HG03378 (cell line): ENCODE data around the gene EPN1.
"Not testable (repeated sequence)": the region's sequence is repeated elsewhere in the genome, so short reads cannot be mapped to it uniquely, and the experiment has no call there.

ENCODE experiments used
- ATAC-seq: cut with Tn5 transposase; IDR thresholded peaks from one replicate; pipeline ENCODE4 v1.9.1; 2021; ENCODE audit warnings: mild to moderate bottlenecking, moderate library complexity; ENCODE audit not compliant: unreplicated experiment

Gene EPN1

GRCh38 chr19:55716531-55716930 is 41.5 kb downstream of the EPN1 start:
- no peak for ATAC-seq

GRCh38 chr19:55717251-55717650 is 42.2 kb downstream of the EPN1 start:
- ATAC-seq: no peak

DNA sequence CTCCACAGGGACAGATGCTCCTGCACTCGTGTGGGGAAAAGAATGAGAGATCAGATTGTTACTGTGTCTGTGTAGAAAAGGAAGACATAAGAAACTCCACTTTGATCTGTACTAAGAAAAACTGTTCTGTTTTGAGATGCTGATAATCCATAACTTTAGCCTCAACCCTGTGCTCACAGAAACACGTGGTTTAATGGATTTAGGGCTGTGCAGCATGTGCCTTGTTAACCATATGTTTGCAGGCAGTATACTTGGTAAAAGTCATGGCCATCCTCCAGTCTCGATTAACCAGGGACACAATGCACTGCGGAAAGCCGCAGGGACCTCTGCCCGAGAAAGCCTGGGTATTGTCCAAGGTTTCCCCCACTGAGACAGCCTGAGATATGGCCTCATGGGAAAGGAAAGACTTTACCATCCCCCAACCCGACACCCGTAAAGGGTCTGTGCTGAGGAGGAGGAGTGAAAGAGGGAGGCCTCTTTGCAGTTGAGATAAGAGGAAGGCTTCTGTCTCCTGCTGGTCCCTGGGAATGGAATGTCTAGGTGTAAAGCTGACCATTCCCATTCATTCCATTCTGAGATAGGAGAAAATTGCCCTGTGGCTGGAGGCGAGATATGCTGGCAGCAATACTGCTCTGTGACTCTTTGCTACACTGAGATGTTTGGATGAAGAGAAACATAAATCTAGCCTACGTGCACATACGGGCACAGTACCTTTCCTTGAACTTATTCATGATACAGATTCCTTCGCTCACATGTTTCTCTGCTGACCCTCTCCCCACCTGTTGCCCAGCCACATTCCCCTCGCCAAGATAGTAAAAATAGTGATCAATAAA is 43.1 kb downstream of the EPN1 start:
- not testable (repeated sequence) for ATAC-seq

DNA sequence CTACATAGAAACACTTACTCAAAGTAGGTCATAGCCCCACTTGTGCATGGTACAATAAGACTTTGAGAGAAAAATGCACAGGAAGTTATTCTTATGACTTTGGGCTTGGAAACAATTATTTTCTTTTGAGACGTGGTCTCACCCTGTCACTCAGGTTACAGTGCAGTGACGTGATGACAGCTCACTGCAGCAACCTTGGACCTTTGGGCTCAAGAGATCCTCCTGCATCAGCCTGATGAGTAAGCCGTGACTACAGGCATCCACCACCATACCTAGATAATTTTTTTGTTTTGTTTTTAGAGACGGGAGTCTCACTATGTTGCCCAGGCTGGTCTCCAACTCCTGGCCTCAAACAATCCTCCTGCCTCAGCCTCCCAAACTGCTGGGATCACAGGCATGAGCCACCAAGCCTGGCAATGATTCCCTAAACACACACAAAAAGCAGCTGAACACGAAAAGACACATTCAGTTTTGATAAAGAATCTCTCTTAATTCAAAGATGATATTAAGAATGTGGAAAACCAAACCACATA is 45.3 kb downstream of the EPN1 start:
- no peak for ATAC-seq

DNA sequence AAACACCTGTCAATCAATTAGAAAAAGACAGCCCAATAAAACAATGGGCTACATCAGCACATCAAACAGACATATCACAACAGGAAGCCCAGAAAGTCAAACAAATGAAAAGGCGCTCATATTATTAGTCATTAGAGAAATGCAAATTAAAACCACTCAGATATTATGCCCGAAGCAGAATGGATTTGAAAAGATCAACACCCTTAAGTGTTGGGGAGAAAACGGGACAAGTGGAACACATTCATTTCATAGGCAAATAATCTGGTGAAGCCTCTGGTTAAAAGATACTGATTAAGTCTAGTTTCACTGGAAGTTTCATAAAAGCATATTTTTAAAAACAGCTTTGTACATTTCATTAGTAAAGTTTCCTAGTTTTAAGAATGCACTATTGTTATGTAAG is 45.8 kb downstream of the EPN1 start:
- ATAC-seq: no peak

- no peak for ATAC-seq
Observed at GRCh38 chr19:55723491-55723890, 48.5 kb downstream of the EPN1 start.

- ATAC-seq: not testable (repeated sequence)
Observed at GRCh38 chr19:55730378-55730777, 55.4 kb downstream of the EPN1 start.

- ATAC-seq: no peak
Observed at GRCh38 chr19:55738302-55738701, 63.3 kb downstream of the EPN1 start, which contains the start of gene NLRP9. Gene NLRP9 (minus strand): TSS chr19:55738402. CDS start chr19:55738374, 28 bp downstream.

- no peak for ATAC-seq
Observed at GRCh38 chr19:55750715-55751114, 75.7 kb downstream of the EPN1 start.

DNA sequence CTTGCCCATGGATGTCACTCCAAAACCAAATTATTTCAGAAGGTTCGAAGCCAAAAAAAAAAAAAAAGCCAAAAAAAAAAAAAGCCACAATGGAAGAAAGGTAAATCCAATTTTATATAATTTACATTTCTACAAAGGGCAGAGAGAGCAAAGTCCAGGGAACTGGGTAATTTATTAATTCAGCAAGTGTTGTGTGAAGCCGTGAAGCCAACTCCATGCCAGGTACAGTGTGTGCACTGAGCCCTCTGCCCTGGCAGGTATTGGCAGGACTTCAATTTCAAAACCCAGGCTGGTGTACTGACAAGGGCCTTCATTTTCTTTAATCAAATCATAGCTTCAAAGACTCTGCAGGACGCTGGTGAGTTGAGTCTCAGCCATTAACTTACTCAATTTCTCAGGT is 78.4 kb downstream of the EPN1 start:
- ATAC-seq: no peak

DNA sequence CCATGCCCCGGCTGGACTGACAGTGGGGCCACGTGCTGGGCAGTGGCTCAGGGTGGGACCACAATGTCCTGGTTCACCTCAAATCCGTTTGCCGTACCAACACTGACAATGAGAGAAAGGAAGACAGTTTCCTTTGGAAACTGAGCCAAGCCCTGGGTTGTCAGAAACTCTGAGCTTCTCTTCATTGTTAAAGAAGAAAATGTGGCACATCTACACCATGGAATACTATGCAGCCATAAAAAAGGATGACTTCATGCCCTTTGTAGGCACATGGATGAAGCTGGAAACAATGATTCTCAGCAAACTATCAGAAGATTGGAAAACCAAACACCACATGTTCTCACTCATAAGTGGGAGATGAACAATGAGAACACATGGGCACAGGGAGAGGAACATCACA is 81.8 kb downstream of the EPN1 start:
- ATAC-seq: not testable (repeated sequence)

GRCh38 chr19:55758797-55759196 is 83.8 kb downstream of the EPN1 start, which contains the start of gene RFPL4A:
Gene RFPL4A (plus strand): TSS chr19:55759097. CDS start chr19:55761801, 2,704 bp downstream.
- ATAC-seq: not testable (repeated sequence)
